Measurements from ENCODE around the gene CBR4.
"Not testable (repeated sequence)": the region's sequence is repeated elsewhere in the genome, so short reads cannot be mapped to it uniquely, and the experiment has no call there.

Gene CBR4

GRCh38 chr4:169037506-169037905 is 27.5 kb upstream of the CBR4 start:
- no peaks in the 10 kb centered on the region for H3K36me3 ChIP-seq
- DNase-seq, result no peak
- H3K4me1 ChIP-seq, result peaks cover 27% of the 10 kb centered on the region
- H3K27me3 ChIP-seq, result no peaks in the 10 kb centered on the region
- no peak overlapping the region for H3K4me3 ChIP-seq (ENCODE audit: low read depth, low read length)
- H3K9me3 ChIP-seq, result no peaks in the 10 kb centered on the region
- TF ChIP-seq CTCF (IDR thresholded peaks at IDR 0.05; ENCODE audit: low read depth, low read length), result no peak

GRCh38 chr4:169035871-169036620 is 26.0 kb upstream of the CBR4 start:
- not testable (repeated sequence) for DNase-seq; H3K4me3 ChIP-seq (ENCODE audit: low read depth, low read length); H3K36me3 ChIP-seq; H3K9me3 ChIP-seq; H3K27me3 ChIP-seq
- H3K4me1 ChIP-seq, result peaks cover 22% of the 10 kb centered on the region

GRCh38 chr4:169033660-169034059 is 23.6 kb upstream of the CBR4 start:
- Histone ChIP-seq H3K4me3 (ENCODE audit: low read depth, low read length) (no peak overlapping the region), H3K36me3 (no peaks in the 10 kb centered on the region), H3K4me1 (peaks cover 13% of the 10 kb centered on the region), H3K9me3 (no peaks in the 10 kb centered on the region), H3K27me3 (no peaks in the 10 kb centered on the region)
- no peak for TF ChIP-seq CTCF (IDR thresholded peaks at IDR 0.05; ENCODE audit: low read depth, low read length)
- DNase-seq, result peak; percentile 69

- H3K4me3 ChIP-seq (ENCODE audit: low read depth, low read length), result no peak overlapping the region
- no peaks in the 10 kb centered on the region for H3K9me3 ChIP-seq
- TF ChIP-seq CTCF (IDR thresholded peaks at IDR 0.05; ENCODE audit: low read depth, low read length), result no peak
- peaks cover 8% of the 10 kb centered on the region for H3K4me1 ChIP-seq
- no peaks in the 10 kb centered on the region for H3K27me3 ChIP-seq
- no peak for DNase-seq
- no peaks in the 10 kb centered on the region for H3K36me3 ChIP-seq
These were observed 23.0 kb upstream of the CBR4 start for GRCh38 chr4:169032883-169033645.

- TF ChIP-seq CTCF (IDR thresholded peaks at IDR 0.05; ENCODE audit: low read depth, low read length), result no peak
- Histone ChIP-seq H3K9me3 (no peaks in the 10 kb centered on the region), H3K4me3 (ENCODE audit: low read depth, low read length) (no peak overlapping the region), H3K27me3 (no peaks in the 10 kb centered on the region), H3K4me1 (peaks cover 5% of the 10 kb centered on the region), H3K36me3 (no peaks in the 10 kb centered on the region)
- DNase-seq, result no peak
These were observed 22.1 kb upstream of the CBR4 start for GRCh38 chr4:169032194-169032593.

GRCh38 chr4:169031392-169031791 is 21.3 kb upstream of the CBR4 start:
- DNase-seq, result no peak
- H3K4me1 ChIP-seq, result peaks cover 5% of the 10 kb centered on the region
- H3K4me3 ChIP-seq (ENCODE audit: low read depth, low read length), result no peak overlapping the region
- no peaks in the 10 kb centered on the region for H3K36me3 ChIP-seq
- no peak for TF ChIP-seq CTCF (IDR thresholded peaks at IDR 0.05; ENCODE audit: low read depth, low read length)
- H3K9me3 ChIP-seq, result no peaks in the 10 kb centered on the region
- H3K27me3 ChIP-seq, result no peaks in the 10 kb centered on the region

Measured in BE2C (cell line).